ENCODE results near the gene SESN3. TPM values are rescaled to one million over a fixed set of nuclear protein-coding genes. Genes with fewer than 3 reads are reported as not detected.

The SESN3 gene
- total RNA-seq, 6 experiments from 2014 or later = 2.8 to 8.8 (median 5.5) TPM

- WGBS (ENCODE audit: insufficient coverage, low coverage, low lambda C conversion rate, missing lambda C conversion rate) = 65% methylated on average over 4 of the region's 4 CpGs
- intact Hi-C loops (cut with DNase I) = no loop called here
- TF ChIP-seq CTCF (IDR thresholded peaks at IDR 0.05) = no peak
- TF ChIP-seq POLR2A (IDR thresholded peaks at IDR 0.05) = no peak
- ATAC-seq (no peak), DNase-seq (no peak)
- H3K4me1 ChIP-seq = no peaks in the 10 kb centered on the region
- no peaks in the 10 kb centered on the region for H3K27me3 ChIP-seq
- H3K36me3 ChIP-seq = no peaks in the 10 kb centered on the region
- H3K4me3 ChIP-seq = no peak overlapping the region
- H3K27ac ChIP-seq = peak overlapping the region in 1 of 3 donors; percentile 7
- H3K9me3 ChIP-seq = no peaks in the 10 kb centered on the region
Measured at GRCh38 chr11:95255251-95256145, 24.5 kb upstream of the SESN3 start.

GRCh38 chr11:95254716-95255115 lies 23.7 kb upstream of the SESN3 start:
- Histone ChIP-seq H3K36me3 (no peaks in the 10 kb centered on the region), H3K9me3 (no peaks in the 10 kb centered on the region), H3K4me3 (no peak overlapping the region), H3K27ac (no peak overlapping the region), H3K27me3 (no peaks in the 10 kb centered on the region), H3K4me1 (no peaks in the 10 kb centered on the region)
- TF ChIP-seq CTCF (IDR thresholded peaks at IDR 0.05) (no peak), POLR2A (IDR thresholded peaks at IDR 0.05) (no peak)
- ATAC-seq (no peak), DNase-seq (no peak)
- intact Hi-C loops (cut with DNase I) = no loop called here

GRCh38 chr11:95254131-95254704 lies 23.2 kb upstream of the SESN3 start:
- no peak for TF ChIP-seq CTCF (IDR thresholded peaks at IDR 0.05)
- peak; percentile 14 for TF ChIP-seq POLR2A (IDR thresholded peaks at IDR 0.05)
- ATAC-seq (peak; percentile 90 to 99 (median 96)), DNase-seq (peak; percentile 57 to 66 (median 59))
- intact Hi-C loops (cut with DNase I) = no loop called here
- H3K4me1 ChIP-seq = no peaks in the 10 kb centered on the region
- 14% methylated on average over 8 of the region's 8 CpGs for WGBS (ENCODE audit: insufficient coverage, low coverage, low lambda C conversion rate, missing lambda C conversion rate)
- H3K27me3 ChIP-seq = no peaks in the 10 kb centered on the region
- H3K4me3 ChIP-seq = peak overlapping the region in 1 of 3 donors; percentile 30
- H3K36me3 ChIP-seq = no peaks in the 10 kb centered on the region
- peak overlapping the region in 1 of 3 donors; percentile 38 for H3K27ac ChIP-seq
- H3K9me3 ChIP-seq = no peaks in the 10 kb centered on the region

GRCh38 chr11:95253141-95253540 lies 22.1 kb upstream of the SESN3 start:
- intact Hi-C loops (cut with DNase I) = no loop called here
- no peak for DNase-seq
- Histone ChIP-seq H3K4me3 (no peak overlapping the region), H3K4me1 (no peaks in the 10 kb centered on the region), H3K36me3 (no peaks in the 10 kb centered on the region), H3K27ac (no peak overlapping the region), H3K27me3 (no peaks in the 10 kb centered on the region), H3K9me3 (no peaks in the 10 kb centered on the region)
- WGBS (ENCODE audit: insufficient coverage, low coverage, low lambda C conversion rate, missing lambda C conversion rate) = 85% methylated on average over 2 of the region's 2 CpGs
- no peak for TF ChIP-seq CTCF (IDR thresholded peaks at IDR 0.05)
- TF ChIP-seq POLR2A (IDR thresholded peaks at IDR 0.05) = no peak
- ATAC-seq = no peak

Data from right lobe of liver (tissue), 6 donors.